ENCODE results near the gene ENKUR.

The ENKUR gene

GRCh38 chr10:24938525-24938924 lies 77.4 kb downstream of the ENKUR start:
- no peak for TF ChIP-seq ZC3H10 (CRISPR knock-in tag; IDR thresholded peaks at IDR 0.05)
- TF ChIP-seq TOX (CRISPR knock-in tag; IDR thresholded peaks at IDR 0.05; ENCODE audit: borderline replicate concordance): no peak
- TF ChIP-seq RARB (CRISPR knock-in tag; IDR thresholded peaks at IDR 0.05): no peak
- no peak for TF ChIP-seq ZNF8 (CRISPR knock-in tag; IDR thresholded peaks at IDR 0.05)
- TF ChIP-seq TCF4 (CRISPR knock-in tag; IDR thresholded peaks at IDR 0.05; ENCODE audit: borderline replicate concordance): no peak
- no peak for TF ChIP-seq ISL1 (CRISPR knock-in tag; IDR thresholded peaks at IDR 0.05)
- TF ChIP-seq, protein P1, sequence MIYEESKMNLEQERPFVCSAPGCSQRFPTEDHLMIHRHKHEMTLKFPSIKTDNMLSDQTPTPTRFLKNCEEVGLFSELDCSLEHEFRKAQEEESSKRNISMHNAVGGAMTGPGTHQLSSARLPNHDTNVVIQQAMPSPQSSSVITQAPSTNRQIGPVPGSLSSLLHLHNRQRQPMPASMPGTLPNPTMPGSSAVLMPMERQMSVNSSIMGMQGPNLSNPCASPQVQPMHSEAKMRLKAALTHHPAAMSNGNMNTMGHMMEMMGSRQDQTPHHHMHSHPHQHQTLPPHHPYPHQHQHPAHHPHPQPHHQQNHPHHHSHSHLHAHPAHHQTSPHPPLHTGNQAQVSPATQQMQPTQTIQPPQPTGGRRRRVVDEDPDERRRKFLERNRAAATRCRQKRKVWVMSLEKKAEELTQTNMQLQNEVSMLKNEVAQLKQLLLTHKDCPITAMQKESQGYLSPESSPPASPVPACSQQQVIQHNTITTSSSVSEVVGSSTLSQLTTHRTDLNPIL (CRISPR knock-in tag; IDR thresholded peaks at IDR 0.05; ENCODE audit: low read depth): no peak
- no peak for TF ChIP-seq OSR1 (CRISPR knock-in tag; IDR thresholded peaks at IDR 0.05)
- no peak for TF ChIP-seq CSRNP3 (CRISPR knock-in tag; IDR thresholded peaks at IDR 0.05)
- no peak for TF ChIP-seq GLIS3 (CRISPR knock-in tag; IDR thresholded peaks at IDR 0.05)
- no peak for TF ChIP-seq SNAI2 (CRISPR knock-in tag; IDR thresholded peaks at IDR 0.05)
- TF ChIP-seq POU6F1 (CRISPR knock-in tag; IDR thresholded peaks at IDR 0.05; ENCODE audit: borderline replicate concordance, low read depth): no peak
- TF ChIP-seq ESRRG (CRISPR knock-in tag; IDR thresholded peaks at IDR 0.05): no peak
- no peak for TF ChIP-seq ZFP30 (CRISPR knock-in tag; IDR thresholded peaks at IDR 0.05)
- no peak for ATAC-seq

GRCh38 chr10:24938076-24938475 lies 77.9 kb downstream of the ENKUR start:
- TF ChIP-seq ARNTL (CRISPR knock-in tag; IDR thresholded peaks at IDR 0.05; ENCODE audit: borderline replicate concordance, low read depth): no peak
- no peak for ATAC-seq

GRCh38 chr10:24935504-24936292 lies 80.3 kb downstream of the ENKUR start:
- TF ChIP-seq ISL1 (CRISPR knock-in tag; IDR thresholded peaks at IDR 0.05): no peak
- no peak for TF ChIP-seq BACH2 (CRISPR knock-in tag; IDR thresholded peaks at IDR 0.05; ENCODE audit: borderline replicate concordance)
- no peak for TF ChIP-seq TCF4 (CRISPR knock-in tag; IDR thresholded peaks at IDR 0.05; ENCODE audit: borderline replicate concordance)
- TF ChIP-seq ESRRG (CRISPR knock-in tag; IDR thresholded peaks at IDR 0.05): no peak
- TF ChIP-seq ZFP3 (CRISPR knock-in tag; IDR thresholded peaks at IDR 0.05): no peak
- ATAC-seq: no peak

All from SK-N-SH treated with all-trans-retinoic acid at 6 μM for 48 hours (cell line).